ENCODE results near the gene ACOX3.
"Not testable (repeated sequence)": the region's sequence is repeated elsewhere in the genome, so short reads cannot be mapped to it uniquely, and the experiment has no call there.

Gene ACOX3

DNA sequence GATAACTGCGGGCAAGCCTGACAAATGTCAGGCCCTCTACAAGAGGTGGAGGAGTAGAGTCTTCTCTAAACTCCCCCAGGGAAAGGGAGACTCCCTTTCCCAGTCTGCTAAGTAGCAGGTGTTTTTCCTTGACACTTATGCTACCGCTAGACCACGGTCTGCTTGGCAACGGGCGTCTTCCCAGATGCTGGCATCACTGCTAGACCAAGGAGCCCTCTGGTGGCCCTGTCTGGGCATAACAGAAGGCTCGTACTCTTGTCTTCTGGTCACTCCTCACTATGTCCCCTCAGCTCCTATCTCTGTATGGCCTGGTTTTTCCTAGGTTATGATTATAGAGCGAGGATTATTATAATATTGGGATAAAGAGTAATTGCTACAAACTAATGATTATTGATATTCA is 33.6 kb downstream of the ACOX3 start:
- not testable (repeated sequence) for DNase-seq (ENCODE audit: low read depth in 2 of 2)

GRCh38 chr4:8405516-8405875 is 35.0 kb downstream of the ACOX3 start:
- no peak for DNase-seq (ENCODE audit: low read depth in 2 of 2)

DNA sequence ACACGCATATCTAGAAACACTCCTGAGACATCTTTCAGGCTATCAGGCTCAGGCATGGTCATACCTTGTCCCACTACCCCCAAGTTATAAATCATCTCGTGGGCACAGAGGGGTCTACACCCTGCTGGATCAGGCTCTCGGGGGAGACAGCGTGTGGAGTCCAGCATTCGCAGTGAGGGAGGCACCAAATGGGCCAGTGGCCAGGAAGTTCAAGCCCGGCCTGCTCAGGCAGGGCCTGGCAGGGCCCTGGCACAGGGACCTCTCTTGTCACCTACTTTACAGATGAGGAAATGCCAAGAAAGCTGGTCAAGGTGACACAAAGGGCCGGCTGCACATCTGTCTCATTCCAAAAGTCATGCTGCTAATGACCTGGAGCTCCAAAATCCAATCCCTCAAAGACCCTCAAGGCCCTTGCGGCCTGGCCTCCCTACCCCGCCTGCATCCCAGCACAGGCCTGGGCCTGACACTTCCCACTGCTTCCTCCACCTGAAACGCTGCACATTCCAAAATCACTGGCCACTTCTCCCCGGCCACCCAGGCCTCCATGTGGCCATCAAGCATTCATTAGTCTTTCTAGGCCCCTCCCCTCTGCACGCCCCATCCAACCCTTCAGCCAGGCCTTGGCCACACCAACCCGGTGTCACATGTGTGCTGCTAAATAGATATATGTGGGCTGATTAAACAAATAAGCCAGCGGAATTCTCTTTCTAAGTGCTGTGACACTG is 35.6 kb downstream of the ACOX3 start:
- no peak for DNase-seq (ENCODE audit: low read depth in 2 of 2)

DNA sequence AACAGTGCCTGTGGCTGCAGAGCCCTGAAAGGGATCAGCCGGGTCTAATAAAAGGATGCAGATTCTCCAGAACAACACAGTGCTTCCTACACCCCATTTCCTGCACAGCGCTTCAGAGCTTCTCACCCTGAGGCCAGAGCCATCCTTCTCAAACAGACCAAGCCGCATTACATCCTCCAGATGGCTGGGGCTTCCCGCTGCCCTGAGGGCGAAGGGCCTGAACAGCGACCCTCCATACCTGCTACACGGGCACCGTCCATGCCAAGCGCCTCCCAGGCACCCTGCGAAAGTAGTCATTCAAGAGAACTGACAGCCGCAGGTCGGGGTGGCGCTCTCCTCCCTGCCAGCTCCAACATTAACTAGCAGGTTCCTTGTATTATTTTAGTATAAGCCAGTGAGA is 36.5 kb downstream of the ACOX3 start:
- no peak for DNase-seq (ENCODE audit: low read depth in 2 of 2)

- DNase-seq (ENCODE audit: low read depth in 2 of 2), result peak; percentile 29 to 44
Measured at GRCh38 chr4:8403173-8403753, 37.3 kb downstream of the ACOX3 start.

DNA sequence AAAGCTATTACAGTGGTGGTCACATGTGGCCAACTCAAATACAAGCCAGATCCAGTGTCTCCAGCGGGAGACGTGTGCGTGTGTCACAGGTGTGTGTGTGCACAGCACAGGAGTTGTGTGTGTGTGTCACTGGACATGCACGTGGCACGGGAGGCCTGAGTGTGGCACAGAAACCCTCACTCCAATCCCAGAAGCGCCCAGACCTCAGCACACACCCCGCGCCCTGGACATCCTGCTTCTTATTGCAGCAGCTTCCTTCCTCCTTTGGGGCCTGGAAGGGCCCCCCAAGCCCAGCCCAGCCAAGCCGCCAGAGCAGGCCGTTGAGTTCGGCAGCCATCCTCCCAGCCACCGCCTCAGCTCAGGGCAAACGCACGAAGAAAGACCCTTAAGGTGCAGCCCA is 37.9 kb downstream of the ACOX3 start:
- no peak for DNase-seq (ENCODE audit: low read depth in 2 of 2)

DNA sequence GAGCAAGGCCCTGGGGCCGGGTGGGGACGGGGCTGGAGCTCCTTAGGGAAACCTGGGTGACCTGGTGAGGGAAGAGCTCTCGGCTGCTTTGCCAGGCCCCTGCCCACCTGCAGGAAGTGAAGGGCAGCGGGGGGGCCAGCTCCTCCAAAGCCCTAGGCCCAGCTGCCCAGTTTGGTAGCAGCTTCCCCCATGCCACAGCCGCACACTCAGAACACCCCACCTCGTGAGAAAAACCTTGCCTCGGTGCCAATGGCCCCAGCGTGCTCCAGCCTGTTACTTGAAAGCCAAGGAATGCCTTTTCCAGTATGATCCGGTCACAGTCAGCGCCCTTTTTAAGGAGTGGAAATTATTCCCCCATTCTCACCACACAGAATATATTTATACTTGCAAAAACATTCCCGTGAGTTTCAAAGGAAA is 38.3 kb downstream of the ACOX3 start:
- DNase-seq (ENCODE audit: low read depth in 2 of 2), result no peak

DNA sequence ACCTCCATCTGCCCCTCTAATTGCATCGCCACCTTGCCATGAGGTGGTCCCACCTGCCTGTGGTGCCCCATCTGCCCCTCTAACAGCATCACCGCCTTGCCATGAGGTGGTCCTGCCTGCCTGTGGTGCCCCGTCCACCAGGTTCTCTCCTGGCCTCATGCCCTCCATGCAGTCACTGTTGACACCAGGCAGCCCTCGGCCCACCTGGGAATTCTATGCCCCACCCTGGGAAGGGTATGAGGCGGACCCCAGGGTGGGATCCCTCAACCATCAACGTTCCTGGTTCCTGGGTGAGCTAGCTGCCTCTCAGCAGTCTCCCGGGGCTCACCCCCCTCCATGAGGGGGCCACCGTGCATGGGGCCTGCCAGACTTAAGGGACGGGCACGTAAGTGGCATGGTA is 38.9 kb downstream of the ACOX3 start:
- no peak for DNase-seq (ENCODE audit: low read depth in 2 of 2)

DNA sequence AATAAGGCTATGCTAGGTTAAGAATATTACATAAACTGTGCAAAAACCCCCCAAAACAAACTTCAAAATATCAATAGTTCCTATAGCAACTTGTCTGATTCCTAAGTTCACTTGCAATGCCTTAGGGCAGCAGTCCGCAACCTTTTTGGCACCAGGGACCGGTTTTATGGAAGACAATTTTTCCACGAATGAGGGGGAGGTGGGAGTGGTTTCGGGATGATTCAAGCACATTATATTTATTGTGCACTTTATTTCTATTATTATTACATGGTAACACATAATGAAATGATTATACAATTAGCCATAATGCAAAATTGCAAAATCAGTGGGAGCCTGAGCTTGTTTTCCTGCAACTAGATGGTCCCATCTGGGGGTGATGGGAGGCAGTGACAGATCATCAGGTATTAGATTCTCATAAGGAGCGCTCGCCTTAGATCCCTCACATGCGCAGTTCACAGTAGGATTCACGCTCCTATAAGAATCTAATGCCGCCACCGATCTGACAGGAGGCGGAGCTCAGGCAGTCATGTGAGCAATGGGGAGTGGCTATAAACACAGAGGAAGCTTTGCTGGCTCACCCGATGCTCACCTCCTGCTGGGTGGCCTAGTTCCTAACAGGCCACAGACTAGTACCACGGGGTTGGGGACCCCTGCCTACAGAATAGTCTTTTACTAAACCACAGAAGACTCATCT is 39.7 kb downstream of the ACOX3 start:
- no peak for DNase-seq (ENCODE audit: low read depth in 2 of 2)

DNA sequence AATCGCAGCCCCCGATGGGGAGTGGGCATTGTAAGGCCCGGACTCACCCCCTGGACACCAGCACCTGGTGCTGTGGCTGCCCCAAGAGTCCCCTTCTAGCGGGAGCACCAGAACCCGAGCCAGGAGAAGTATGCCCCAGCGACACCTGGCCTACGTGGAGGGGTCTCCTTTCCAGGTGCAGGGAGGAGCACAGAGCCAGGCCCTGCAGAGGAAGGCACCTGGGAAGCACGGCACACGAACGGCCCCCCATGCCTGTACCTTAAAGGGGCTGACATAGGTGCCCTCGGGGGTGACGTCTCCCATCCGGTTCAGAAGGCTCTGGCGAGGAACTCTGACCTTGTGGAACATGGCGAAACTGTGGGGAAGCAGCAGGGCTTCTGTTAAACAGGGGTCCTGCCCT is 41.2 kb downstream of the ACOX3 start:
- DNase-seq (ENCODE audit: low read depth in 2 of 2), result no peak

- DNase-seq (ENCODE audit: low read depth in 2 of 2), result no peak
Measured at GRCh38 chr4:8398347-8398746, 42.2 kb downstream of the ACOX3 start.

- DNase-seq (ENCODE audit: low read depth in 2 of 2), result no peak
Measured at GRCh38 chr4:8396762-8397406, 43.6 kb downstream of the ACOX3 start.

DNA sequence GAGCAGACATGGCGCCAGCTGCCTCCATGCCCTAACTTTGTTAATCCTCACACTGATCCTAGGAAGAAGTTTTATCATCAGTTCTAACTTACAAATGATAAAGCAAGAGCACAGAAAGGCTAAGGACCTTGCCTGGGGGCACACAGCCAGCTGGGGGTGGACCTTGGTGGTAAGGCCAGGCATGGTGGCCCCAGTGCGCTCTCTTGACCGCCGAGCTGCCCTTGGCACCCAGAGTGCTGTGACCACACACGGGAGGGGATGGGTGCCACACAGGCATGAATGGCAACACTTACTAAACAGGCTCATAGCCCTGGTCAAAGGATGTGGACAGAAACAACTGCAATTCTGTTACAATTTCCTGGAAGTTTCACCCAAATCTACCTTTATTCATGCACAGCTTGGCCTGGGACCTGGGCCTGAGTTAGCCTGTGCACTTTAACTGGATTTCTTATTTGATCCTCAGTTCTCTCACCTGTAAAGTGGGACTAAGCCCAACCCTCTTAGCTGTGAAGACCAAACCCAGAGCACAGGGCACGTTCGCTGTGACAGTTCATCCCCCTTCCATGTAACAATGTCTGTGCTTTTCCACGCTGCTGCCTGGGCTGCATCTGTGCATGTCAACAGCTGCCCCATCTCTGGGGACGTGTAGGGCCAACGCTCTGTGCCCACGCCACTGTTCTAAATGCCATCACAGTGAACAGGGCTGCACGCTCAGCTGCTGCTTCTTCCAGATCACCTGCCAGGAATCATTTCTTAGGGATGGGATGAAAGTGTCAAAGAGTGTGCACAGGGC is 44.8 kb downstream of the ACOX3 start:
- no peak for DNase-seq (ENCODE audit: low read depth in 2 of 2)

DNA sequence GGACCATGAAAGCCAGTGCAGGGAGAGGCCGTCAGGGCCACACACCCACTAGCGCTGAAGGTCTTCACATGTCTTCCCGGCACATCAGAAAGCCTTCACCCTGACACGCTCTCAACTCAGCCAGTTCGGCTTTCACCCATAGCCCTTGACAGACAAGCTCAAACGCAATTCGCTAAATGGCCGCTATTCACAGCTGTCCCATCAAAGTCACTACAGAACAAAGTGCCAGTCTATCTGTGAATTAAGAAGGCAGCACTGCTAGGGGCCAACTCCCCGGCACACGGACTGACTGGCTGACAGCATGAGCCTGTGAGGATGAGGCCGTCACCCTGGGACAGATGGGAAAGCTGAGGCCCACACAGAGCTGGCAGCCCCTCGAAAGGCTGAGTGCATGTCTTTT is 45.7 kb downstream of the ACOX3 start:
- DNase-seq (ENCODE audit: low read depth in 2 of 2), result no peak

- no peak for DNase-seq (ENCODE audit: low read depth in 2 of 2)
Measured at GRCh38 chr4:8394061-8394519, 46.4 kb downstream of the ACOX3 start.

DNA sequence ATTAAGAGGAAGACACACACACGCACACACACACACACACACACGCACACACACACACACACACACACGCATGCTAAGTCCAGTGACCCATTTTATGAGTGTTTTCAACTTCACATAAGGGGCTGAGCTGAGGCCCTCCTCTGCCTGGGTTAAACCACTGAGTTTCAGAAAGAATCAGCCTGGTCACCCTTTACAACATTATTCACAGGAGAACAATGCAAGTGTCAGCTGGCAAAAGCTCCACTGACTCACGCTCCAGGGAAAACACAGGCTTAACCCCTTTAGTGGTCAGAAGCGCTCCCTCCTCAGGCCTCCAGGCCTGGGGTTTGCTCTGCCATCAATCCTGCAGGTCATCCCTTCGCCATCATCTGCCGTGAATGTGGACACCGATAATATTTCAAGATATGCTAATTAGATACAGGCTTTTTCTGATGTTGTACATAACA is 46.9 kb downstream of the ACOX3 start:
- no peak for DNase-seq (ENCODE audit: low read depth in 2 of 2)

- no peak for DNase-seq (ENCODE audit: low read depth in 2 of 2)
Measured at GRCh38 chr4:8392591-8393190, 47.8 kb downstream of the ACOX3 start.

DNA sequence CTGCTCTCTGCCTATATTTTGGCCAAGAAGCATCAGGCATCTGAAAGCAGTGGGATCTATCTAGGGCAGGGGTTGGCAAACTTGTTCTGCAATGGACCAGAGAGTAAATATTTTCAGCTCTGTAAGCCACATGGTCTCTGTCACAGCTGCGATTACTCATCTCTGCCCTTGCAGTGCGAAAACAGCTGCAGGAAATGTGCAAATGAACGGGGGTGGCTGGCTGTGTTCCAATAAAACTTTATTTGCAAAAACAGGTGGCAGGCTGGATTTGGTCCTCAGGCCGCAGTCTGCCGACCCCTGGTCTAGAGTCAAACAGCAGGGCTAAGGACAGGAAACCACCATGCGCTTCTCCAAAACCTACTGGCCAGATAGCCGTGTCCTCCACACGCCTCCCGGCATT is 48.6 kb downstream of the ACOX3 start:
- DNase-seq (ENCODE audit: low read depth in 2 of 2), result no peak

- no peak for DNase-seq (ENCODE audit: low read depth in 2 of 2)
Measured at GRCh38 chr4:8391071-8391470, 49.5 kb downstream of the ACOX3 start.

- no peak for DNase-seq (ENCODE audit: low read depth in 2 of 2)
Measured at GRCh38 chr4:8390577-8390976, 49.9 kb downstream of the ACOX3 start.

DNA sequence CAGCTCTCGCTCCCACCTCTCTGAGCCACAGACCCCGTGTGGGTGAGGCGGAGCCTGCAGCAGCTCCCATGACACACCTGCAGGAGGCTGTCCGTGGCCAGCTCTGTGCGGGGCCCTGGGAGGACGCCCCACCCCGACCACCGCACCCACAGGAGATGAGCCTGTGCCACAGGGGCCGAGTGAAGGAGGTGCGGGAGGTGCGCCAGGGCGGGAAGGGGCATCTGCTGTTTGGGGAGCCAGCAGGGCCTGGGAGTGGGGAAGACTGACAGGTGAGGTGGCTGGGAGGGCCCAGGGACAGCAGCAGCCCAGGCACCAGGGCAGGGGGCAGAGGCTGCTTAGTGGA is 52.0 kb downstream of the ACOX3 start:
- DNase-seq (ENCODE audit: low read depth in 2 of 2), result no peak

Data from stimulated activated CD8-positive, alpha-beta memory T cell treated with anti-CD3 and anti-CD28 coated beads, Interleukin-2, amount 100 ng/mL, for 48 hours (primary cell).